GM18526 (cell line): ENCODE data around the gene MAFB.

Source experiments
- POLR2A ChIP-seq: IDR thresholded peaks from 3 replicates; pipeline ENCODE4 v1.6.1; 2011; ENCODE audit not compliant: insufficient read length; ENCODE audit errors: extremely low read depth

The MAFB gene

DNA sequence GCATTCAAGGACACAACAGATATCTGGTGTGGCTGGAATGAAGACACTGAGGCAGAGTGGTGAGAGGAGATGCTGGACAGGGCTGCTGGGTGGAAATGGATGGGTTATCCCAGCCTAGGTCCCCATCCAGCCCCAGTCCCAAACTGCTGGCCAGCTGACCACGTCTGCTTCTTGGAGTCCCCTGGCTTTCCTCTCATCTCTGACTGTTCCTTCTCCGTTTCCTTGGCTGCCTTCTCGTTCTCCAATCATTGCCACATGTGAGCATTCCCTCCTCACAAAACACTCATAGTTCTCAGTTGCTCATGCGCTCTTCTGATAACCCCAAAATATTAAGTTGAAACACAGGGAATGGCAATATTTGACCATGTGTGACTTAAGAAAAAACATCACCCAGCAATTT lies 31.5 kb downstream of the MAFB start:
- no peak for TF ChIP-seq POLR2A

DNA sequence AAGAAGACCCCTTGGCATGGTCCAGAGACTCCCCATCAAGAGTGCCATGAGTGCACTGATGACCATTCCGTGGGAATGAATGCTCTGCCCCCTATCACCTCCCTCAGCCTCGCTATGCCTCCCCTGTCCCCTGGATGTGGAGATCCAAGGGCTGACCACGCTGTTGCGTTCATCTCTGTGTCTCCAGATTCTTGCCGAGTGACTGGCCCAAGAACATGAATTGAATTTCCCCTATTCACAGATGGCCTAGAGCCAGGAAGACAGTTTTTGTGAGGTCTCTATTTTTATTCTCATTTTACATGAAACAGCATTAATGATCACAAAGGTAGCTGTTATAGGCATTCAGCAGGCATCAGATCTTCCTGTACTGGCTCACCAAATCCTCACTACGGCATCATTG lies 33.6 kb downstream of the MAFB start:
- no peak for TF ChIP-seq POLR2A

DNA sequence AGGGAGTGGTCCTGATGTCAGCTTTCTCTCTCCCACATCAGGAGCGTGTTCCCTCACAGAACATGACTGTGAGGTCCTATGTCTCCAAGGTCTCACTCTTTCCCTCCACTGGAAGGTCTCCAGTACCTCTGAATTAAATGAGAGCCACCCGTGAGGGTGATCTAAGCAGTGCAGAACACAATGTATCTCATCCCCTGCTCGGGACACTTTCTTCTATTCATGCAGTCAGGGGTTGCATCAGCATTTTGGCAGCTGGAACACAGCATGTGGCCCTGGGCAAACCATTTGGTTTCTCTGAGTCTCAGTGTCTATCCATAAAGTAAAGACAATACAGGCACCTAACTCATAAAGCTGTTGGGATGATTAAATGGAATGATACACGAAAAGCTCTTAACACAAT lies 34.2 kb downstream of the MAFB start:
- TF ChIP-seq POLR2A = no peak

DNA sequence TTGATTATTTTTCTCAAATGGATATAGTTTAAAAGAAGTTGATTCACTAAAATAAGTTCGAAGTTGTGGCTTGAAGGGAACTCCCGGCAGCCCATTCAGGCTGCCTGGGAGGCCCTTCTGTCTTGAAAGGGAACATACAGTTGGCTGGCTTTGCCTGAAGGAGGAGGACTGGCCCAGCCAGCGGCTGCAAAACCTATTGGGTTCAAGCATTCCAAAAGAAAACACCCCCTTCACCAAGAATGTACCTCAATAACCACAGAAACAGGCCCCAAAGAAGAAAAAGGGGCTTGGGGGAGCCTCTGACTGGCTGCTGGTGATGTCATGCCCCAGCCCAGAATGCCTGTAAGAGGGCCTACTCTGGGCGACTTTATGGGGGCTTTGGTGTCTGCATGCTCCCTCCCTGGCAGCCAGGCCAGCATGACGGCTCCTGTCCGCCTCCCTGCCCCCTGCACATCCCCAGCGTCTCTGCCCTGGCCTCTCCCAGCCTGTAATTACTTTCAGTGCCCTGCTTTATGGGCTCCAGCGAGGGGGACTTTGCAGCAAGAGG lies 36.5 kb downstream of the MAFB start:
- no peak for TF ChIP-seq POLR2A

DNA sequence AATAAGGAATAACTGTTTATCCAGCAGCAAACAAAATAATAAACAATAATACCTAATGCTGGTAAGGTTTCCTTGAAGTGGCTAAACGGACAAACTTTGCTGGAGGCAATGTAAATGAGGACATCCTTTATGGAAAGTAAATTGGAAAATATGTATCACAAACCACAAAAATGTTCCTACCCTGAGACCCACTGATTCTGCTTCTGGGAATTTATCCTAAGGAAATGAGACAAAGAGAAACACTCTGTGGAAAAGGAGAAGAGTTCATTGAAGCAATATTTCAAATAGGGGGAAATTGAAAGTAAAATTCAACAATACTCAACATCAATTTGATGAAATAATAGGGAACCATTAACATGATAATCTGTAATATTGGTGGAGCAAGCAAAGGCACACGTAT lies 37.9 kb downstream of the MAFB start:
- TF ChIP-seq POLR2A = no peak

DNA sequence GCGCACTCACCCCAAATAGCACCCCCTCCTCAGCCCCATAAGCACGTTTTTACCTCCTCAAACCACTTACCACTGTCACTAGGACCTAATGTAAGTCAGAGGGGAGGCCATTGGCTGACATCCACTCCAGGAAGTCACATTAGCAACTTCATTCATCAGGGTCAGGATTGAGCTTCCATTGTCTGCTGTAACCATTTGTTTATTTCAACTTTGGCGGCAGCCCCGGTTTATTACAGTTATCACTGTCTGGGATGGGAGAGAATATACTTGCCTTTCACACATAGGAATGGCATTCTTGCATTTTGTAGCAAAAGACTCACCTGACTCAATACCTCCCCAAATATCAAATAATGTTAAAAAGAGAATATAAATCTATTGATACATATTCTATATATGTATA lies 38.3 kb downstream of the MAFB start:
- no peak for TF ChIP-seq POLR2A

DNA sequence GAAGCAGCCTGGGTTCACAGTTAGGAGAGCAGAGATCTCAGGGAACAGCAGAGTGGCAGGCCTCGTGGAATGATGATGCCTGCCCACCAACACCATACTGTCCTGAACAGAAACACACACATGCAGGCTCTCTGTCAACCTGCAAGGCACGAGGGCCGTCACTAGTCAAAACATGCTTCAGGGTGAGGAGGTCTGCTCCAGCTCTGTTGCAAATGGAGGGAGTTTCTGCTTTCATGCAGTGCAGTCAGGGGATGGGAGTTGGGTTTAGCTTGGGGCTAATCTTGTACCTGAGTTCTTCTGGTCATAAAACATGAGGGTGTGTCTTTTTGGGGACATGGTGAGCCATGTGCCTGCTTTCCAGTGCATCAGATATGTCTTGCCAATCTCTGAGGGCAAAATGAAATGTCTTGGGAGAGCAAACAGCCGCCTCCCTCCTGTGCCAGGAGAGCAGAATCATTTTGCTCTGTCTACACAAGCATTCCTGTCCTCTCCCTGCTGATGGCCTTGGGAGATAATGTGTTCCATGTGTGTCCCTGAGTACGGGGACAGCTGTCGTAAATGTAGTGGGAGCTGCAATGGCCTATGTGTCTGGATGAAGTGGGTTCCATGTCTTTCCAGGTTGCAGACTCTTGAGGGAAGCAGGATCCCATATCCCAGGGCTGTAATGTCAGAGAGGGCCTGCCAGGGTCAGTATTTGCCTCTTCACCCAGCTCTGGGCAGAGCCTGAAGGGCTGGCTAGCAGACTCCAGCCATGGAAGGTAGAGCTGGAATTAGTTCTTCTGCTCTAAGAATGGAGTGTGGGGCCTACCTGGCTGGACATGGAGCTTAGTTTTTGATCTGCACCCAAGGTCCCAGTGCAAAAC lies 40.6 kb downstream of the MAFB start:
- no peak for TF ChIP-seq POLR2A

DNA sequence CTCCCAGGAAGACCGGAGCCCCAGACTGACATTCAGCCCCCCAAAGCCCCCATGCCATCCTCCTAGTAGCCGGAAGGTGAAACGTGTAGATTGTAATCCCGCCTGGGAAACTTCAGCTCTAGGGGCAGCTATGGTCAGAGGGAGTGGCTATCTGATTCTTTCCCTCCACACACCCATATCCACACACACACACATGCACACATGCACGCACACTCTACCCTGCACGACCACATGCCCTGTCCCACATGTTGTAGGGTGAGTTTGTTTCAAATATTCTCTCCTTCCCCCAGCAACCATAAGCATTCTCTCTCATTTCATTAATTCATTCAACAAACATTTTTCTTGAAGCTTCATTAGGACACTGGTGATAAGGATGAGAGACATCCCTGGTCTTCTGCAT lies 42.2 kb downstream of the MAFB start:
- no peak for TF ChIP-seq POLR2A

DNA sequence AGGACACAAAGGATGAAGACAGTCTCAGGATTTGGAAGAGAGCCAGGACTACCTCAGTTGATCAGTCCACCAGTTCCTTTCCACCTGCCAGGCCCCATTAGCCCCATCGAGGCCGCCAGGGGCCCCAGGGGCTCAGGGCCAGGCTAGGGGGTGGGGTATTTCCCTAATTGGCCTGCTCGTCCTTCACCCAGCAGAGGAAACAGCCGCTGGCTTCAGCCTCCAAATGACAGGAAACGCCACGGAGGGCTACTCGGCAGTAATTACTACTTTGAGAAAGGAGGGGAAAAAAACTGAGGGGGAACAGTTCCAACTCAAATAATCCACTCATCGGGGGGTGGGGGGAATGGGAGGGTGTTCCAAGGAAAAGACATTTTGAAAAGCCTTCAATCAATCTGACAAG lies 42.7 kb downstream of the MAFB start:
- no peak for TF ChIP-seq POLR2A

DNA sequence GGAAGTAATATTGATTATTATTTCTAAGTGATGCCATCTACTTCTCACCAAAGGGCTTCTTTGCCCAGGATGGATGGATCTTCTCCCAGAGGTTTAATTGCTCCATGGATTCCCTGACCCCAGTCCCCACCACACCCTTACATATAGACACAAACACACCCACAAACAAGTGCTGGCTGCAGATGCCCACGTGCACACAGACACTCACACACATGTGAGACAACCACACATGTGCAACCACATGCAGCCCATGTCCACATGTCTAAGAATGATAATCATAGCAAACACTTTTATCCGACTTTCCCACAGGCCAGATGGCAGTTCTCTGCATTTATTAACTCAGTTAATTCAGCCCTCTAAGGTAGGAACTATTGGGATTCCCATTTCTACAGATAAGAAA lies 44.2 kb downstream of the MAFB start:
- TF ChIP-seq POLR2A = no peak

DNA sequence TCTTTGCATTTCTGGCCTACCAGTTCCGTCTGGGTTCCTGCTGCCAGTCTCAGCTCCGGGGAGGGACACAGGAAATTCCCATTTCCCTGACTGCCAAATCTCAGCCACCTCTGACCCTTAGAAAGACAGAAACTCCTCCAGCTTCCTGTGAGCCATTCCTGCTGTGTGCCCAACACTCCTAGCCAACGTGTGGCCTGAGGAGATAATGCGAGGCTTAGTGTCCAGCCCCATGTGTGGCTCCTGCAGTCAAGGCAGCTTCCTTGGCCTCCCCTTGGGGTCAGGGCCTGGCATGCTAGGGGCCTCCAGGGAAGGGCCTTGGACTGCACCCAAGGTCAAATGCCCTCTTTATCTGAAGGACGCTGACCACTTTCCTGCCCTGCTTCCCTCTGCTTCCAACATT lies 45.1 kb downstream of the MAFB start:
- TF ChIP-seq POLR2A = no peak

DNA sequence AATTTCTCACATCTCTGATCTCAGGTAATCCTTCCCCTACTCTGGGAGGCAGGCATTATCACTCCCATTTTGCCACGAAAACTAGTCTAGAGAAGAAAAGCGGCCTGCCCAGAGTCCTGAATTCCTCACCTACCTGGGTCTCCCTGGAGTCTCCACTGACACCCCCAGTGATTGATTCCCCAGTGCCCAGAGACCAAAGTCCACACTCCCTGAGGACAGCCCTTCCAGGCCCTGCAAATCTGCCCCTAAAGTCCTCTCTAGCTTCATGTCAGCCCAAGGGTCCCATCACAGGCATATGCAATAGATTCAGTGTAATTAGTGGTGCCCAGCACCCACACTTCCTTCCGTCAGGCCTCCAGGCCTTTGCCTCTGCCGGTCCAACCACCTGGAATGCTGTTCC lies 47.2 kb downstream of the MAFB start:
- no peak for TF ChIP-seq POLR2A

DNA sequence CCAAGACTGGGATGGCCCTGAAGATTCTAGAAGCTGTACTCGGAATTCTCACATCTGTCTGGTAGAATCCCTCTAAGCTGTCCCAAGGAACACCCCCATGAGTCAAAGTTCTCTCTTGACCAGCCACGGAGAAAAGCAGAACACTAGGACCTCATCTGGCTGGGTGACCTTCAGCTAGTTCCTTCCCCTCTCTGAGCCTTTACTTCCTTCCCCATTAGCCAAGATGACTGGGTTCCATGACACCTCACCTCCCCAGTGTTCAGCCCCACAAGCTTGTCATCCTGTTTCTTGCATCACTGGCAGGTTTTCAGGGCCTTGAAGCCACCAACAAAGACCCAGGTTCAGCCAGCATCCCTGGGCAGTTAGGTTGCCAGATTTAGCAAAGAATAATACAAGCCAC lies 47.8 kb downstream of the MAFB start:
- no peak for TF ChIP-seq POLR2A

DNA sequence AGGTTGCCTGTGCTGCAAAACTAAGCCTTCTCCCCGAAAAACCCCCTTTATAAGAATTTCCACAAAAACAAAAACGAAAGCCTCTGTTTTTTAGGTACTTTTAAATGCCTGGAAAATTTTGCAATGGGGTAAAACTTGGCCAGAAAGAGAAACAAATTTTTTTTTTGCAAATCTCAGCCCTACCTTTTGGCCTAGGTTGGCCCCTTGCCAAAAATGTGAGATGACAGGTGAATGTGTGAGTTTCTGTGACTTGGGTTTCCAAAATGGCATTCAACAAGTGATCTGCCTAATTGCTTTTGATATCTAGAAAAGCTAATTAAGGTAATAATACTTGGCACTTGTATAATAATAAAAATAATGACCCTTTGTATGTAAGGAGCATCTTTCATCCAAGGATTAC lies 48.4 kb downstream of the MAFB start:
- no peak for TF ChIP-seq POLR2A

DNA sequence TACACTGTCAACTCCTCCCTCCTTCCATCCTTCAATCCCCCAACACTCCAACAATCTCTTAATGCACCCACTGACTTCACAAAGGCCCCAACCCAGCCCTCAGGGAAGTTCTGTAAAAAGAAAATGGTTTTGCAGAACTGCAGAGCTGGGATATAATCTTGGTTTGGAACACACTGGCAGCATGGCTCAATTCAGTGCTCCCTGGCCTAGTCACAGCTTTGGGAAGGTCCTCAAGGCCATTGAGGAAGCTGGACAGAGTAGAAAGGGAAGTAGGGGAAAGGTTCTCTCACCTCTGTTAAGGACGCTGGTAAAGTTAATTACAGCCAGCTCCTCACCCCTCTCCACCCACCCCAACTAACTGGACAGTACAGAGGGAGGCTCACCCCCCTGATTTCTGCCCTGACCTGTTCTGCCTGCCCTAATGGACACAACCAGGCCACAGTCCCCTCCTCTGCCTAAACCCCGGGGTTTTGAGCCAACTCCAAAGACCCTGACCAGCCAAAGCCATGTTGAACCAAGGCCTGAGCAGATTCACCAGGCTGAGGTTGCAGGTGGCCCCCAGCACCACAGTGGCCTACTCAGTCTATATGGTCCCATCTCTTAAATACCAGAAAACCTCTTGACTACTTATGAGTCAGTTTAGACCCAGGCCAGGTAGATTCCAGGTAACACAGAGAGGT lies 49.2 kb downstream of the MAFB start:
- TF ChIP-seq POLR2A = no peak

DNA sequence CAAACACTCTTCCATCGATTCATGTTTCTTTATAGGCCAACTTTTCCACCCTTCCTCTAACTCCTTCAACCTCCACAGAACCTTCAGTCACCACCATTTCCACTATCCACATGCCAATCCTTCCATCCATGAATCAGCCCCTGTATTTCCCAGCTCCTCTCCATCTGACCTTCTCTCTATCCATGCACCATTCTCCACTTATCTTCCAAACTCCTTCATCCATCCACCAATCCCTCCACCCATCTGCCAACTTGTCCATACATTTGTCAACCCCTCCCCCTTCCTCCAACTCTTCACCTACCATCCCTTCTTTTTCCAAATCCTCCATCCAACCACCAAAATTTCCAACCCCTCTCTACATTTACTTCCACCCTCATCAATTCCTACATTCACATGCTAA lies 49.9 kb downstream of the MAFB start:
- TF ChIP-seq POLR2A = no peak
